H1 (cell line): ENCODE data around the gene RETREG1. TPM values are rescaled to one million over a fixed set of nuclear protein-coding genes. Genes with fewer than 3 reads are reported as not detected.

Experiments
- CTCF ChIA-PET: fragments of 300-600 bp; sonication (Branson Sonifier 250); formaldehyde crosslinking; loops from one replicate; lab custom pipeline; 2021; ENCODE audit not compliant: partially characterized antibody; lab: Charles Lee
- POLR2A ChIA-PET: fragments of 300-600 bp; sonication (Branson Sonifier 250); formaldehyde crosslinking; loops from one replicate; lab custom pipeline; 2021; ENCODE audit warnings: inconsistent platforms; ENCODE audit not compliant: partially characterized antibody; lab: Charles Lee
- DNase-seq, 2 experiments: peaks; one replicate each; pipeline versions ENCODE4 v3.0.0 to v3.0.0-alpha.2; 2010 to 2022; ENCODE audit warnings: low spot score in 2 of 2, low read depth in 1 of 2, mixed read lengths in 1 of 2
- FAIRE-seq: peaks from 2 replicates; lab custom pipeline; 2011; peaks lifted over from hg19 to GRCh38; lab: Jason Lieb, UNC
- H2AFZ ChIP-seq: 2 replicates; pipeline ENCODE4 v1.8.1; 2012; ENCODE audit warnings: low read length, inconsistent platforms
- H2AK5ac ChIP-seq: 2 replicates; pipeline ENCODE4 v1.6.1; 2013; ENCODE audit warnings: low read depth, low read length
- H2BK120ac ChIP-seq: replicated peaks from 2 replicates; pipeline ENCODE3; 2013; ENCODE audit warnings: low read depth, low read length, inconsistent platforms
- H2BK12ac ChIP-seq: 2 replicates; pipeline ENCODE4 v1.6.1; 2013; ENCODE audit warnings: low read depth, low read length
- H2BK15ac ChIP-seq: 2 replicates; pipeline ENCODE4 v1.6.1; 2013; ENCODE audit warnings: low read length
- H2BK20ac ChIP-seq: 2 replicates; pipeline ENCODE4 v1.6.1; 2013; ENCODE audit warnings: low read length
- H2BK5ac ChIP-seq: 2 replicates; pipeline ENCODE4 v1.6.1; 2013; ENCODE audit warnings: low read depth, low read length
- H3K14ac ChIP-seq: 2 replicates; pipeline ENCODE4 v1.6.1; 2013; ENCODE audit warnings: inconsistent platforms; ENCODE audit not compliant: insufficient read length
- H3K18ac ChIP-seq: 2 replicates; pipeline ENCODE4 v1.6.1; 2013; ENCODE audit warnings: low read length; ENCODE audit errors: extremely low read depth
- H3K23ac ChIP-seq: 2 replicates; pipeline ENCODE4 v1.6.1; 2013; ENCODE audit warnings: inconsistent platforms; ENCODE audit not compliant: insufficient read length
- H3K23me2 ChIP-seq: 2 replicates; pipeline ENCODE4 v1.6.1; 2013; ENCODE audit warnings: low read depth, low read length
- H3K27ac ChIP-seq: 2 replicates; pipeline ENCODE4 v1.6.1; 2011; ENCODE audit warnings: low read depth, low read length, inconsistent platforms
- H3K27me3 ChIP-seq, 4 experiments: replicated peaks in 1 of 4; 1 replicate in 1 of 4; 2 replicates in 3 of 4; pipeline versions ENCODE4 v1.6.1 to v1.8.1; 2011 to 2013; ENCODE audit warnings: low read length in 3 of 4, mild to moderate bottlenecking in 3 of 4, inconsistent platforms in 2 of 4, mixed read lengths in 2 of 4, moderate library complexity in 1 of 4; ENCODE audit not compliant: control insufficient read depth in 3 of 4, insufficient read depth in 3 of 4; ENCODE audit errors: extremely low read depth in 1 of 4
- H3K36me3 ChIP-seq, 4 experiments: 2 replicates each; pipeline versions ENCODE4 v1.6.1 to v1.8.1; 2011 to 2013; ENCODE audit warnings: mild to moderate bottlenecking in 4 of 4, low read length in 3 of 4, moderate library complexity in 2 of 4, control low read depth in 1 of 4, inconsistent platforms in 1 of 4; ENCODE audit not compliant: insufficient read depth in 4 of 4, control insufficient read depth in 2 of 4
- H3K4ac ChIP-seq: replicated peaks from 2 replicates; pipeline ENCODE3; 2013; ENCODE audit warnings: low read length, low read depth, mixed read lengths, inconsistent platforms; ENCODE audit not compliant: insufficient read length
- H3K4me1 ChIP-seq, 4 experiments: replicated peaks in 1 of 4; 1 replicate in 1 of 4; 2 replicates in 3 of 4; pipeline versions ENCODE4 v1.6.1 to v1.8.1; 2011 to 2013; ENCODE audit warnings: low read length in 3 of 4, inconsistent platforms in 2 of 4, mixed read lengths in 1 of 4; ENCODE audit not compliant: insufficient read depth in 4 of 4, control insufficient read depth in 3 of 4
- H3K4me2 ChIP-seq, 2 experiments: 2 replicates each; pipeline versions ENCODE4 v1.6.1 to v1.8.1; 2011 to 2013; ENCODE audit warnings: low read depth in 2 of 2, low read length in 2 of 2, control low read depth in 1 of 2, inconsistent platforms in 1 of 2, mild to moderate bottlenecking in 1 of 2; ENCODE audit not compliant: insufficient read depth in 1 of 2
- H3K4me3 ChIP-seq, 4 experiments: fragments of 200-600, 300-600 bp in 1 of 4; sonication (generic), shearing (Covaris generic), sonication (Bioruptor Twin) in 1 of 4; 2 replicates each; pipeline versions ENCODE4 v1.5.1 to v1.8.1; 2011 to 2016; ENCODE audit warnings: low read length in 4 of 4, low read depth in 3 of 4, control low read depth in 2 of 4, inconsistent platforms in 2 of 4, mild to moderate bottlenecking in 2 of 4, mixed read lengths in 1 of 4, moderate library complexity in 1 of 4; ENCODE audit not compliant: insufficient read depth in 2 of 4; ENCODE audit errors: extremely low read depth in 1 of 4
- H3K56ac ChIP-seq: replicated peaks from 2 replicates; pipeline ENCODE3; 2013; ENCODE audit warnings: low read depth, mild to moderate bottlenecking, mixed read lengths, low read length, inconsistent platforms; ENCODE audit not compliant: insufficient read length
- H3K79me1 ChIP-seq: 2 replicates; pipeline ENCODE4 v1.6.1; 2013; ENCODE audit warnings: low read depth, low read length, control low read depth
- H3K79me2 ChIP-seq, 2 experiments: 2 replicates each; pipeline versions ENCODE4 v1.6.1 to v1.8.1; 2012 to 2013; ENCODE audit warnings: low read length in 2 of 2, mild to moderate bottlenecking in 2 of 2, inconsistent platforms in 1 of 2; ENCODE audit not compliant: insufficient read depth in 2 of 2, control insufficient read depth in 1 of 2
- H3K9ac ChIP-seq, 4 experiments: replicated peaks in 1 of 4; 1 replicate in 1 of 4; 2 replicates in 3 of 4; pipeline versions ENCODE4 v1.6.1 to v1.8.1; 2011 to 2013; ENCODE audit warnings: low read depth in 3 of 4, low read length in 3 of 4, control low read depth in 2 of 4, mild to moderate bottlenecking in 2 of 4, moderate library complexity in 2 of 4, inconsistent platforms in 1 of 4; ENCODE audit errors: extremely low read depth in 1 of 4
- H3K9me3 ChIP-seq, 2 experiments: 2 replicates each; pipeline versions ENCODE4 v1.6.1 to v1.8.1; 2012 to 2013; ENCODE audit warnings: mild to moderate bottlenecking in 2 of 2, moderate library complexity in 2 of 2, control low read depth in 1 of 2, inconsistent platforms in 1 of 2, low read depth in 1 of 2, low read length in 1 of 2, mixed read lengths in 1 of 2; ENCODE audit not compliant: insufficient read depth in 2 of 2
- H4K20me1 ChIP-seq, 2 experiments: replicated peaks in 1 of 2; 2 replicates each; pipeline versions ENCODE3 to v1.8.1; 2011 to 2013; ENCODE audit warnings: inconsistent platforms in 2 of 2, low read length in 2 of 2, mild to moderate bottlenecking in 1 of 2; ENCODE audit not compliant: insufficient read depth in 2 of 2, control insufficient read depth in 1 of 2
- H4K5ac ChIP-seq: 2 replicates; pipeline ENCODE4 v1.6.1; 2013; ENCODE audit warnings: low read length, low read depth, mixed read lengths, inconsistent platforms; ENCODE audit not compliant: insufficient read length
- H4K8ac ChIP-seq: 2 replicates; pipeline ENCODE4 v1.8.0; 2013; ENCODE audit warnings: mild to moderate bottlenecking, moderate library complexity, low read length, inconsistent platforms; ENCODE audit not compliant: insufficient read depth; ENCODE audit errors: extremely low read depth
- H4K91ac ChIP-seq: replicated peaks from 2 replicates; pipeline ENCODE3; 2013; ENCODE audit warnings: low read length, mixed read lengths, inconsistent platforms; ENCODE audit not compliant: insufficient read length
- ASH2L ChIP-seq: fragments of 200-600, 300-600 bp; sonication (generic); IDR thresholded peaks from one replicate; pipeline ENCODE4 v1.7.1; 2017; ENCODE audit warnings: low read length
- BRCA1 ChIP-seq: IDR thresholded peaks from 2 replicates; pipeline ENCODE4 v1.6.1; 2012; ENCODE audit warnings: low read depth, low read length, improper control_type of control experiment
- EP300 ChIP-seq, 2 experiments: IDR thresholded peaks; 1 replicate in 1 of 2; 2 replicates in 1 of 2; pipeline ENCODE4 v1.6.1; 2011 to 2012; ENCODE audit warnings: low read depth in 2 of 2, low read length in 2 of 2, mild to moderate bottlenecking in 2 of 2, borderline replicate concordance in 1 of 2, inconsistent platforms in 1 of 2, moderate library complexity in 1 of 2
- HDAC6 ChIP-seq: IDR thresholded peaks from one replicate; pipeline ENCODE4 v1.7.1; 2012; ENCODE audit warnings: low read depth, mild to moderate bottlenecking, inconsistent platforms, low read length, moderate library complexity
- JUN ChIP-seq: IDR thresholded peaks from 2 replicates; pipeline ENCODE4 v1.6.1; 2011; ENCODE audit warnings: low read depth, mild to moderate bottlenecking, improper control_type of control experiment, low read length
- KDM1A ChIP-seq: fragments of 200-600, 300-600 bp; sonication (generic); IDR thresholded peaks from 2 replicates; pipeline ENCODE4 v1.7.1; 2016; ENCODE audit warnings: mild to moderate bottlenecking, low read length, borderline replicate concordance
- KDM4A ChIP-seq: IDR thresholded peaks from one replicate; pipeline ENCODE4 v1.7.1; 2012; ENCODE audit warnings: low read depth, mild to moderate bottlenecking, moderate library complexity, low read length, inconsistent platforms; ENCODE audit not compliant: severe bottlenecking
- NANOG ChIP-seq: IDR thresholded peaks from 2 replicates; pipeline ENCODE4 v1.6.1; 2011; ENCODE audit warnings: low read length, low read depth, mild to moderate bottlenecking, inconsistent platforms; ENCODE audit not compliant: insufficient read depth, poor library complexity, severe bottlenecking
- NRF1 ChIP-seq: IDR thresholded peaks from 2 replicates; pipeline ENCODE4 v1.6.1; 2011; ENCODE audit warnings: mild to moderate bottlenecking, low read depth, low read length, improper control_type of control experiment
- RXRA ChIP-seq: IDR thresholded peaks from 2 replicates; pipeline ENCODE4 v1.6.1; 2011; ENCODE audit warnings: low read depth, mild to moderate bottlenecking, low read length, moderate library complexity; ENCODE audit not compliant: insufficient read depth
- SIRT6 ChIP-seq: IDR thresholded peaks from one replicate; pipeline ENCODE4 v1.7.1; 2012; ENCODE audit warnings: low read length, inconsistent platforms
- SUZ12 ChIP-seq: fragments of 200-600 bp; sonication (generic); IDR thresholded peaks from 2 replicates; pipeline ENCODE4 v1.6.1; 2012; ENCODE audit warnings: mild to moderate bottlenecking, inconsistent platforms, low read length, moderate library complexity, mixed read lengths
- WGBS, 2 experiments: shearing (Covaris generic) in 1 of 2; methylation state at CpG; one replicate each; pipeline versions ENCODE4 v1.1.6 to v1.1.7; 2013 to 2015; ENCODE audit warnings: low lambda C conversion rate in 2 of 2, mixed read lengths in 2 of 2, inconsistent platforms in 1 of 2, low coverage in 1 of 2, missing lambda C conversion rate in 1 of 2; ENCODE audit not compliant: insufficient replicate concordance in 2 of 2, insufficient coverage in 1 of 2, insufficient read length in 1 of 2; ENCODE audit errors: extremely low coverage in 1 of 2, missing lambda C conversion rate in 1 of 2; 5-methylcytosine and 5-hydroxymethylcytosine counted together
- polyA plus RNA-seq, 7 experiments: library from polyadenylated mRNA; depleted of rRNA in 3 of 7; stranded (reverse) in 5 of 7; unstranded in 2 of 7; fragments of >200 nt in 5 of 7; fragments of 200-250 nt in 2 of 7; gene quantifications; 1 replicate in 5 of 7; 2 replicates in 1 of 7; 4 replicates in 1 of 7; pipeline versions ENCODE4 v1.2.1 to v1.2.3, GENCODE V29; 2011 to 2013; ENCODE audit warnings: missing spikeins in 2 of 7, mixed read lengths in 2 of 7
- total RNA-seq: library from RNA; stranded (reverse); fragmentation: NEBNext Ultra II Directional; extraction: Animal tissue kit (Norgen Biotek cat#: 25700); gene quantifications from 2 replicates; pipeline ENCODE4 v1.2.1, GENCODE V29; 2021

The RETREG1 gene
- total and polyA plus RNA-seq, 2 of the 8 experiments (the other 6 are each of a cell fraction or from before 2014, with no cell fraction given) = 0.62 to 1.9 TPM

DNA sequence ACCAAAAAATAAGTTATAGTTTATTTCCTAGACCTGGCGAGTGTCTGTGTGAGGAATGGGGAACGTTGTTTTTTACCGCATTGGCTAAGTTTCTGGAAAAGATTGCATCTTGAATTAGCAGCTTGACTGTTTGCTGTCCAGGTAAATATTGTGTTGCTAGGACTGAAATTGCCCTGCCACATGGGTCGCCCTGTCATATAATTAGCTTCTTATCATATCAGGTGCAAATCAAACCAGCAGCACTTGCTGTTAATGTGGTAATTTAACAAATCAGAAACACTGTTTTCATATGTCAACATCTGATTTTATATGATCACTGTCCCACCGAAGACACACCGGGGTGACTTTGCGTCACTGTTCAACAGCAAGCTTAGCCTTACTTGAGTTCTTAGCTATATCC, 87.5 kb downstream of the RETREG1 start:
- no peak for FAIRE-seq
- H4K5ac ChIP-seq = no peak overlapping the region
- TF ChIP-seq EP300 (IDR thresholded peaks at IDR 0.05; ENCODE audit: borderline replicate concordance in 1 of 2, low read depth in 2 of 2, low read length in 2 of 2) = no peak
- no peak for TF ChIP-seq BRCA1
- TF ChIP-seq NRF1 = no peak
- TF ChIP-seq RXRA = no peak
- TF ChIP-seq KDM1A = no peak
- TF ChIP-seq HDAC6 = no peak
- no peak for TF ChIP-seq SUZ12
- no peak for TF ChIP-seq KDM4A
- no peak for TF ChIP-seq ASH2L
- TF ChIP-seq NANOG = no peak
- TF ChIP-seq JUN = no peak
- TF ChIP-seq SIRT6 = no peak

More for the DNA sequence above, 87.5 kb downstream of the RETREG1 start:
- no peak overlapping the region for H3K9ac ChIP-seq
- no peak overlapping the region for H2BK20ac ChIP-seq
- ChIA-PET POLR2A (interaction anchor here (0.6 kb wide), 1 partner anchor 1569 kb away, joined by 3 read pairs; no protein-coding TSS in a partner anchor), CTCF (interaction anchor here (0.6 to 1.1 kb wide), 3 partner anchors 21 to 24 kb away, joined by 3 to 4 read pairs (median 4); no protein-coding TSS in a partner anchor)
- H3K56ac ChIP-seq = no peak overlapping the region
- no peak overlapping the region for H3K14ac ChIP-seq
- no peak overlapping the region for H2BK15ac ChIP-seq
- no peaks in the 10 kb centered on the region; the same call in 1 of the 2 replicates for H3K79me1 ChIP-seq
- H2AFZ ChIP-seq = no peak overlapping the region
- no peak overlapping the region for H3K4me2 ChIP-seq
- H3K27me3 ChIP-seq = no peaks in the 10 kb centered on the region
- no peaks in the 10 kb centered on the region for H3K4me1 ChIP-seq
- H3K4me3 ChIP-seq = no peak overlapping the region
- no peaks in the 10 kb centered on the region for H3K36me3 ChIP-seq
- no peak overlapping the region for H3K18ac ChIP-seq
- no peak overlapping the region for H2AK5ac ChIP-seq
- 88% methylated on average over 7 of the region's 7 CpGs; no CpG with 5 or more reads in 1 of the 2 experiments for WGBS, 2 experiments
- H3K23ac ChIP-seq = no peak overlapping the region
- DNase-seq = no peak
- H3K4ac ChIP-seq = no peak overlapping the region
- H2BK12ac ChIP-seq = no peak overlapping the region
- no peak overlapping the region for H2BK120ac ChIP-seq
- H3K79me2 ChIP-seq = no peaks in the 10 kb centered on the region
- H4K20me1 ChIP-seq = no peaks in the 10 kb centered on the region
- no peak overlapping the region for H4K91ac ChIP-seq
- no peak overlapping the region for H4K8ac ChIP-seq
- H3K9me3 ChIP-seq = no peaks in the 10 kb centered on the region
- H2BK5ac ChIP-seq = no peak overlapping the region
- H3K23me2 ChIP-seq = no peaks in the 10 kb centered on the region
- no peak overlapping the region for H3K27ac ChIP-seq
